NCI-H748 treated with DMSO at 0.1 percent for 48 hours (cell line): ENCODE measurements around the gene CTSE.
A peak's percentile ranks its signal among the peaks of the same experiment; 100 is the strongest.

Experiments used
- DNase-seq: peaks from one replicate; lab custom pipeline; 2025; lab: John Stamatoyannopoulos, UW

The CTSE gene

GRCh38 chr1:206049919-206050600 is 26.4 kb upstream of the CTSE start:
- no peak for DNase-seq

- no peak for DNase-seq
These were observed 25.6 kb upstream of the CTSE start for GRCh38 chr1:206049293-206049692.

GRCh38 chr1:206048582-206048981 is 24.9 kb upstream of the CTSE start:
- DNase-seq: no peak

- no peak for DNase-seq
These were observed 23.6 kb upstream of the CTSE start for GRCh38 chr1:206047271-206047670.

- no peak for DNase-seq
These were observed 17.9 kb upstream of the CTSE start for GRCh38 chr1:206041640-206042039.

GRCh38 chr1:206040328-206040727 is 16.6 kb upstream of the CTSE start:
- no peak for DNase-seq

- DNase-seq: no peak
These were observed 15.6 kb upstream of the CTSE start for GRCh38 chr1:206039046-206039973.

GRCh38 chr1:206037581-206037980 is 13.9 kb upstream of the CTSE start:
- DNase-seq: no peak

- no peak for DNase-seq
These were observed 13.2 kb upstream of the CTSE start for GRCh38 chr1:206036663-206037455.

- no peak for DNase-seq
These were observed 11.3 kb upstream of the CTSE start for GRCh38 chr1:206035027-206035426.

GRCh38 chr1:206032380-206033140 is 8.9 kb upstream of the CTSE start:
- no peak for DNase-seq

GRCh38 chr1:206030714-206031113 is 7.0 kb upstream of the CTSE start:
- DNase-seq: peak; percentile 42

- no peak for DNase-seq
These were observed 6.5 kb upstream of the CTSE start for GRCh38 chr1:206030191-206030590.

- no peak for DNase-seq
These were observed 5.8 kb upstream of the CTSE start for GRCh38 chr1:206029484-206029883.

GRCh38 chr1:206025283-206025820 is 1.7 kb upstream of the CTSE start:
- no peak for DNase-seq

GRCh38 chr1:206022766-206023165 is 929 bp downstream of the CTSE start:
- no peak for DNase-seq

- DNase-seq: no peak
These were observed 1.9 kb downstream of the CTSE start for GRCh38 chr1:206021626-206022365.

GRCh38 chr1:206021008-206021625 is 2.6 kb downstream of the CTSE start:
- DNase-seq: no peak

GRCh38 chr1:206020393-206021007 is 3.2 kb downstream of the CTSE start:
- DNase-seq: no peak

GRCh38 chr1:206015071-206015470 is 8.6 kb downstream of the CTSE start:
- DNase-seq: no peak
